Body of pancreas (tissue), 4 donors: Measurements from ENCODE around the gene PHB1. TPM values are rescaled to one million over a fixed set of nuclear protein-coding genes. Genes with fewer than 3 reads are reported as not detected.

Experiments
- ATAC-seq: fragments of 150-250 bp; one replicate; pipeline ENCODE4 v1.9.1; 2016
- DNase-seq, 4 donors: peaks; one replicate each; pipeline ENCODE4 v3.0.0-alpha.2; 2019
- H3K27ac ChIP-seq, 4 donors: fragments of 200-600 bp; sonication (generic); 1 replicate in 3 of 4; 2 replicates in 1 of 4; pipeline versions ENCODE4 v1.5.1 to v1.6.1; 2016 to 2019; ENCODE audit warnings: mild to moderate bottlenecking in 1 of 4, mixed read lengths in 1 of 4, moderate library complexity in 1 of 4
- H3K27me3 ChIP-seq, 2 donors: fragments of 200-600 bp; sonication (generic); one replicate each; pipeline ENCODE4 v1.6.0; 2016; ENCODE audit warnings: mild to moderate bottlenecking in 1 of 2
- H3K36me3 ChIP-seq, 2 donors: fragments of 200-600 bp; sonication (generic); replicated peaks in 1 of 2; 2 replicates each; pipeline ENCODE4 v1.5.1; 2016; ENCODE audit warnings: low read depth in 2 of 2; ENCODE audit not compliant: insufficient read depth in 1 of 2
- H3K4me1 ChIP-seq: fragments of 200-600 bp; sonication (generic); one replicate; pipeline ENCODE4 v1.6.0; 2016
- H3K4me3 ChIP-seq, 2 donors: fragments of 200-600 bp; sonication (generic); 1 replicate in 1 of 2; 2 replicates in 1 of 2; pipeline ENCODE4 v1.5.1; 2016 to 2019
- H3K9me3 ChIP-seq, 3 donors: fragments of 200-600 bp; sonication (generic); 1 replicate in 2 of 3; 2 replicates in 1 of 3; pipeline ENCODE4 v1.5.1; 2016
- CTCF ChIP-seq, 7 experiments: fragments of 450-650 bp in 4 of 7; fragments of 200-600 bp in 3 of 7; sonication (generic) in 3 of 7; IDR thresholded peaks; one replicate each; pipeline ENCODE4 v1.5.1; 2016 to 2019; ENCODE audit warnings: antibody characterized with exemption in 7 of 7
- POLR2A ChIP-seq, 3 donors: fragments of 450-650 bp; IDR thresholded peaks; one replicate each; pipeline ENCODE4 v1.6.1; 2016; ENCODE audit warnings: antibody characterized with exemption in 3 of 3, mild to moderate bottlenecking in 2 of 3
- WGBS, 2 donors: methylation state at CpG; one replicate each; pipeline ENCODE4 v1.1.5; 2017; 5-methylcytosine and 5-hydroxymethylcytosine counted together
- intact Hi-C: fragments of 100-400 bp; cut with DNase I; formaldehyde crosslinking; loops from one replicate; pipeline ENCODE4 v1.15.1; 2023
- total RNA-seq, 2 donors: library from RNA; depleted of rRNA; stranded (reverse); fragments of >200 nt; gene quantifications; one replicate each; pipeline ENCODE4 v1.1.0, GENCODE V29; 2016

The PHB1 gene
- total RNA-seq, 2 donors from 2014 or later: 37.1 to 38.6 TPM

- ATAC-seq: no peak
- 83 to 85% methylated on average over 10 to 12 of the region's 12 CpGs for WGBS, 2 donors
- H3K27ac ChIP-seq: no peak overlapping the region
- H3K4me1 ChIP-seq: peaks cover 12% of the 10 kb centered on the region
- H3K27me3 ChIP-seq: no peaks in the 10 kb centered on the region
- intact Hi-C loops: loop anchor here (10.0 kb wide), 1 partner anchor 150 kb away; no protein-coding TSS in a partner anchor
- no peak for DNase-seq
- no peaks in the 10 kb centered on the region for H3K9me3 ChIP-seq
- no peak overlapping the region for H3K4me3 ChIP-seq
- peaks cover 0 to 34% of the 10 kb centered on the region in 2 donors for H3K36me3 ChIP-seq
- TF ChIP-seq CTCF (IDR thresholded peaks at IDR 0.05) (no peak), POLR2A (IDR thresholded peaks at IDR 0.05) (no peak)
Measured at GRCh38 chr17:49404361-49404760, 10.3 kb downstream of the PHB1 start.

GRCh38 chr17:49403514-49404289 is 11.0 kb downstream of the PHB1 start:
- TF ChIP-seq CTCF (IDR thresholded peaks at IDR 0.05) (no peak), POLR2A (IDR thresholded peaks at IDR 0.05) (no peak)
- peaks cover 0 to 32% of the 10 kb centered on the region in 2 donors for H3K36me3 ChIP-seq
- peaks cover 10% of the 10 kb centered on the region for H3K4me1 ChIP-seq
- DNase-seq (no peak), ATAC-seq (no peak)
- intact Hi-C loops: loop anchor here (10.0 kb wide), 1 partner anchor 151 kb away; no protein-coding TSS in a partner anchor
- no peaks in the 10 kb centered on the region for H3K9me3 ChIP-seq
- H3K27ac ChIP-seq: no peak overlapping the region
- H3K27me3 ChIP-seq: no peaks in the 10 kb centered on the region
- H3K4me3 ChIP-seq: no peak overlapping the region
- 78 to 84% methylated on average over 10 of the region's 10 CpGs for WGBS, 2 donors

GRCh38 chr17:49402706-49403105 is 12.0 kb downstream of the PHB1 start:
- ATAC-seq: no peak
- Histone ChIP-seq H3K4me1 (peaks cover under 1% of the 10 kb centered on the region), H3K4me3 (no peak overlapping the region), H3K27me3 (no peaks in the 10 kb centered on the region), H3K27ac (no peak overlapping the region), H3K36me3 (peaks cover 0 to 32% of the 10 kb centered on the region in 2 donors), H3K9me3 (no peaks in the 10 kb centered on the region)
- 78 to 83% methylated on average over 5 to 6 of the region's 6 CpGs for WGBS, 2 donors
- TF ChIP-seq CTCF (IDR thresholded peaks at IDR 0.05): no peak
- intact Hi-C loops: loop anchor here (10.0 kb wide), 1 partner anchor 152 kb away; no protein-coding TSS in a partner anchor
- no peak for DNase-seq

GRCh38 chr17:49401971-49402611 is 12.6 kb downstream of the PHB1 start:
- H3K27me3 ChIP-seq: no peaks in the 10 kb centered on the region
- H3K4me3 ChIP-seq: no peak overlapping the region
- WGBS, 2 donors: 60 to 80% methylated on average over 5 to 6 of the region's 6 CpGs
- intact Hi-C loops: loop anchor here (10.0 kb wide), 1 partner anchor 153 kb away; no protein-coding TSS in a partner anchor
- H3K36me3 ChIP-seq: peaks cover 0 to 30% of the 10 kb centered on the region in 2 donors
- H3K4me1 ChIP-seq: no peaks in the 10 kb centered on the region
- H3K9me3 ChIP-seq: no peaks in the 10 kb centered on the region
- TF ChIP-seq CTCF (IDR thresholded peaks at IDR 0.05) (no peak), POLR2A (IDR thresholded peaks at IDR 0.05) (no peak)
- no peak for ATAC-seq
- no peak overlapping the region for H3K27ac ChIP-seq
- no peak for DNase-seq
